Ovary (tissue), 3 donors: ENCODE results near the gene EIF6.

Experiments used
- POLR2A ChIP-seq: fragments of 450-650 bp; IDR thresholded peaks from one replicate; pipeline ENCODE4 v1.6.1; 2017; ENCODE audit warnings: antibody characterized with exemption, mild to moderate bottlenecking, moderate library complexity
- TF ChIP-seq, protein P1 (sequence below), 3 donors: fragments of 450-650 bp in 2 of 3; fragments of 200-600 bp in 1 of 3; IDR thresholded peaks; one replicate each; pipeline versions ENCODE4 v1.5.1 to v1.8.0; 2016 to 2022; ENCODE audit warnings: antibody characterized with exemption in 3 of 3, mild to moderate bottlenecking in 1 of 3
- donor health status: DM: no; HTN: no; CAD: no.

DNA sequence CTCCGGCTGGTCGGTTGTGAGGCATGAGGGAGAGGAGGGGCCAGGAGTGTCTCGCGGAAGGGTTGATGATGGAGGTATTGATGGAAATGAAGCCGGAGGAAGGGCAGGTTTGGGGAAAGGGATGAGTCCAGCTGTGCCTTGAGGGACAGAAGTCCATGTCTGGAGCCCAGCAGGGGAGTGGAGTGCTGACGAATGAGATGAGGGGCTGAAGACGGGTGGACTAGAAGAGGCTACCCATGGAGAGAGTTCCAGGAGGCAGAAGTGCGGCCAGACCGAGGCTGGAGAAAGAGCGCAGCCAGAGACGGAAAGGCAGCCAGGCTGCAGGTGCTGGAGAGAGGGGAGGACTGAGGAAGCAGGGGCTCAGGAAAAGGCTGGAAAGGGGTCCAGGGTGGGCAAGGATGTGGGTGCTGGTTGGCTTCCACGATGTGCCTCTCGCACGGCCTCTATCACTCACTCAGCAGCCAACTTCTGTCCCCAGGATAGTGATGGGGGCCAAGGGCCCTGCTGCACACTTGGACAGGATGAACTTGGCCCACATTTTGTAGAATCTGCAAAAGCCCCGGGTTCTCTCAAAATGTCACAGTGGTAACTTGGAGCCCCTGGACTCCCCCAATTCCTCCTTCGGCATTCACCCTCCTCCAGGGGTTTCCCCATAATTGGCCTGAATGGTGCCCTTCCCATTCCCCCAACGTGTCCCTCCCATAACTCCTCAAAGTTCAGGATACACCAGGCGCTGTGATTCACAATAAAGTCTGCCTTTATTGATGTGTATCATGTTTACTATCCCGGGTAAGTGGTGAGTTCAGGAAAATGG is 627 bp upstream of the EIF6 start:
- TF ChIP-seq, protein P1, sequence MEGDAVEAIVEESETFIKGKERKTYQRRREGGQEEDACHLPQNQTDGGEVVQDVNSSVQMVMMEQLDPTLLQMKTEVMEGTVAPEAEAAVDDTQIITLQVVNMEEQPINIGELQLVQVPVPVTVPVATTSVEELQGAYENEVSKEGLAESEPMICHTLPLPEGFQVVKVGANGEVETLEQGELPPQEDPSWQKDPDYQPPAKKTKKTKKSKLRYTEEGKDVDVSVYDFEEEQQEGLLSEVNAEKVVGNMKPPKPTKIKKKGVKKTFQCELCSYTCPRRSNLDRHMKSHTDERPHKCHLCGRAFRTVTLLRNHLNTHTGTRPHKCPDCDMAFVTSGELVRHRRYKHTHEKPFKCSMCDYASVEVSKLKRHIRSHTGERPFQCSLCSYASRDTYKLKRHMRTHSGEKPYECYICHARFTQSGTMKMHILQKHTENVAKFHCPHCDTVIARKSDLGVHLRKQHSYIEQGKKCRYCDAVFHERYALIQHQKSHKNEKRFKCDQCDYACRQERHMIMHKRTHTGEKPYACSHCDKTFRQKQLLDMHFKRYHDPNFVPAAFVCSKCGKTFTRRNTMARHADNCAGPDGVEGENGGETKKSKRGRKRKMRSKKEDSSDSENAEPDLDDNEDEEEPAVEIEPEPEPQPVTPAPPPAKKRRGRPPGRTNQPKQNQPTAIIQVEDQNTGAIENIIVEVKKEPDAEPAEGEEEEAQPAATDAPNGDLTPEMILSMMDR (IDR thresholded peaks at IDR 0.05): no peak
- TF ChIP-seq POLR2A: no peak
